Activated CD8-positive, alpha-beta memory T cell treated with anti-CD3 and anti-CD28 coated beads for 48 hours (primary cell): ENCODE measurements around the gene ALG1.
A peak's percentile ranks its signal among the peaks of the same experiment; 100 is the strongest.

ENCODE experiments used
- DNase-seq, 3 experiments: peaks; one replicate each; pipeline ENCODE4 v3.0.0-alpha.2; 2020; ENCODE audit warnings: low read depth in 2 of 3, low spot score in 2 of 3

ALG1 gene

GRCh38 chr16:5071681-5072333, at the start of gene ALG1:
TSS of gene ALG1 (plus strand) at chr16:5071843. CDS start at chr16:5071850, 7 bp downstream.
- DNase-seq, result peak; percentile 74 to 83 (median 80)

GRCh38 chr16:5022521-5022920, 49.1 kb upstream of the ALG1 start:
- no peak for DNase-seq

- DNase-seq, result no peak
These were observed 47.0 kb upstream of the ALG1 start for GRCh38 chr16:5024632-5025031.

GRCh38 chr16:5025171-5025632, 46.4 kb upstream of the ALG1 start:
- DNase-seq, result no peak

- DNase-seq, result no peak
These were observed 45.0 kb upstream of the ALG1 start for GRCh38 chr16:5026664-5027063.

- no peak for DNase-seq
These were observed 44.6 kb upstream of the ALG1 start for GRCh38 chr16:5027086-5027485.

GRCh38 chr16:5027575-5028235, 43.9 kb upstream of the ALG1 start:
- no peak for DNase-seq

GRCh38 chr16:5028950-5029475, 42.6 kb upstream of the ALG1 start:
- DNase-seq, result no peak

- DNase-seq, result no peak
These were observed 41.3 kb upstream of the ALG1 start for GRCh38 chr16:5030251-5030870.

GRCh38 chr16:5031601-5032000, 40.0 kb upstream of the ALG1 start:
- DNase-seq, result no peak

GRCh38 chr16:5032748-5033167, 38.9 kb upstream of the ALG1 start:
- no peak for DNase-seq

GRCh38 chr16:5033256-5034166, 38.1 kb upstream of the ALG1 start, which contains the start of gene NAGPA:
TSS of gene NAGPA (minus strand) at chr16:5033935. CDS start at chr16:5033914, 21 bp downstream.
- DNase-seq, result peak; percentile 56 to 62 (median 60)

- DNase-seq, result no peak
These were observed 37.5 kb upstream of the ALG1 start for GRCh38 chr16:5034167-5034523.

GRCh38 chr16:5035909-5036227, 35.8 kb upstream of the ALG1 start:
- no peak for DNase-seq

GRCh38 chr16:5036228-5037156, 35.2 kb upstream of the ALG1 start:
- no peak for DNase-seq

GRCh38 chr16:5040451-5040850, 31.2 kb upstream of the ALG1 start:
- no peak for DNase-seq

GRCh38 chr16:5041600-5042133, 30.0 kb upstream of the ALG1 start:
- DNase-seq, result no peak

GRCh38 chr16:5042574-5043171, 29.0 kb upstream of the ALG1 start:
- no peak for DNase-seq

- DNase-seq, result no peak
These were observed 27.6 kb upstream of the ALG1 start for GRCh38 chr16:5044011-5044540.
